Measurements from ENCODE around the gene ADD1. TPM values are rescaled to one million over a fixed set of nuclear protein-coding genes. Genes with fewer than 3 reads are reported as not detected.

ADD1 gene
- total RNA-seq, 1 experiment from 2014 or later: 163 TPM

GRCh38 chr4:2900741-2901140 is 57.1 kb downstream of the ADD1 start:
- Histone ChIP-seq H3K4me1 (ENCODE audit: insufficient read depth, low read length) (no peaks in the 10 kb centered on the region), H2BK120ac (ENCODE audit: low read depth, low read length, poor library complexity, severe bottlenecking) (no peak overlapping the region), H3K79me1 (ENCODE audit: insufficient read depth, low read depth, low read length, poor library complexity, severe bottlenecking) (no peaks in the 10 kb centered on the region), H3K23me2 (ENCODE audit: insufficient read length, low read depth, low read length, poor library complexity, severe bottlenecking) (no peaks in the 10 kb centered on the region), H3K18ac (ENCODE audit: insufficient read length, low read depth, low read length) (no peak overlapping the region), H3K27me3 (ENCODE audit: insufficient read depth, low read length) (no peaks in the 10 kb centered on the region), H2AFZ (ENCODE audit: low read length) (no peak overlapping the region), H4K8ac (replicated peaks; ENCODE audit: insufficient read length, low read depth, low read length) (no peak overlapping the region), H3T11ph (ENCODE audit: low read length) (no peak overlapping the region), H3K27ac (ENCODE audit: insufficient read length, low read depth, low read length) (no peak overlapping the region), H3K14ac (ENCODE audit: insufficient read depth, low read length) (no peak overlapping the region), H3K4ac (ENCODE audit: low read depth, low read length) (no peak overlapping the region), H3K56ac (ENCODE audit: insufficient read length, low read depth, low read length) (no peak overlapping the region), H2BK5ac (ENCODE audit: insufficient read length, low read length) (no peak overlapping the region), H2BK12ac (ENCODE audit: insufficient read length, low read depth, low read length) (no peak overlapping the region), H3K23ac (ENCODE audit: insufficient read length, low read depth, low read length) (no peak overlapping the region), H4K20me1 (ENCODE audit: control insufficient read depth, insufficient read depth, insufficient read length) (no peaks in the 10 kb centered on the region), H4K91ac (ENCODE audit: insufficient read length, low read depth, low read length) (no peak overlapping the region), H3K4me2 (ENCODE audit: insufficient read depth, insufficient read length, low read length) (no peak overlapping the region), H4K5ac (ENCODE audit: insufficient read length, low read depth, low read length) (no peak overlapping the region), H2BK20ac (ENCODE audit: low read depth, low read length, poor library complexity, severe bottlenecking) (no peak overlapping the region), H3K9ac (ENCODE audit: extremely low read depth, insufficient read length, low read length) (no peak overlapping the region), H2BK15ac (ENCODE audit: low read depth, low read length) (no peak overlapping the region), H3K79me2 (ENCODE audit: insufficient read depth, low read length) (no peaks in the 10 kb centered on the region), H2AK5ac (ENCODE audit: insufficient read length, low read length) (no peak overlapping the region), H3K9me3 (ENCODE audit: control insufficient read depth, low read depth, low read length) (no peaks in the 10 kb centered on the region)
- no peak for TF ChIP-seq CTCF (conservative IDR thresholded peaks at IDR 0.05)
- Mint-ChIP-seq H3K4me1 (no peaks in the 10 kb centered on the region), H3K9me3 (no peaks in the 10 kb centered on the region), H3K36me3 (ENCODE audit: insufficient read depth in 1 of 3, low read depth in 3 of 3) (peaks cover 34 to 86% (median 74%) of the 10 kb centered on the region in 3 experiments; a peak in 6 of 7 replicates), H3K27ac (peak overlapping the region; percentile 0 to 55 (median 33); a peak in 2 of 7 replicates), H3K4me3 (no peak overlapping the region), H3K27me3 (ENCODE audit: low read depth) (no peaks in the 10 kb centered on the region)
- no peak for DNase-seq
- WGBS (ENCODE audit: extremely low coverage, insufficient read length, low lambda C conversion rate): no CpG with 5 or more reads among the region's 6 CpGs
